Brain microvascular endothelial cell (primary cell): Measurements from ENCODE around the gene EVC.

Experiments used
- DNase-seq: peaks from one replicate; pipeline ENCODE4 v3.0.0-alpha.2; 2020
- H3K27ac ChIP-seq: fragments of 250-450 bp; sonication (Bioruptor Pico); 2 replicates; pipeline ENCODE4 v1.5.1; 2020; ENCODE audit warnings: mild to moderate bottlenecking, moderate library complexity
- H3K27me3 ChIP-seq: fragments of 250-450 bp; sonication (Bioruptor Pico); replicated peaks from 2 replicates; pipeline ENCODE4 v1.5.1; 2020; ENCODE audit warnings: mild to moderate bottlenecking
- H3K36me3 ChIP-seq: fragments of 250-450 bp; sonication (Bioruptor Pico); replicated peaks from 2 replicates; pipeline ENCODE4 v1.5.1; 2020; ENCODE audit warnings: mild to moderate bottlenecking
- H3K4me3 ChIP-seq: 2 replicates; pipeline ENCODE4 v1.5.1; 2011; ENCODE audit warnings: low read depth, mild to moderate bottlenecking, control low read depth, low read length, moderate library complexity
- in situ Hi-C: cut with HindIII; loops from 2 replicates; pipeline ENCODE4 v1.10.0; 2017; ENCODE audit warnings: low sequenced_read_pairs, low pct_ligation_motif_present
- TF ChIP-seq, protein P1 (sequence below): IDR thresholded peaks from 2 replicates; pipeline ENCODE4 v1.5.1; 2011; ENCODE audit warnings: low read depth, mild to moderate bottlenecking, moderate library complexity, low read length, control low read depth, inconsistent platforms; ENCODE audit errors: missing control alignments

EVC gene

DNA sequence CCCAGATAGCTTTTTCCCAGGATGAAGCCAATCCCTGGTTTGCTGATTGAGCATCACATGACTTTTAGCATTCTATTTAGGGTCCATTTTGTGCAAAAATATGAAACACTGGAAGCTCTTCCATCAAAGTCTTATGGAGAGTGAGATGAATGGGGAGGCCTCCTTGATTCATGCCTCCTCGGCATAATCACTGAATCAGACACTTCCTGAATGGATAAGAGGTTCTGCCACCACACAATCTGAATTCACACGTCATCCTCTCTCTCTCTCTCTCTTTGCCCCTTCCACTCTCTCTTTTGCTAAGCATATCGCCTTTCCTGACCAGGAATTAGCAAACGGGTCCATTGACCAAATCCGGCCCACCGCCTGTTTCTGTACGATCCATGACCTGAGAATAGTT is 113.2 kb downstream of the EVC start:
- H3K36me3 ChIP-seq = peaks cover 52% of the 10 kb centered on the region
- in situ Hi-C loops = no loop called here
- no peak overlapping the region for H3K4me3 ChIP-seq
- DNase-seq = peak; percentile 24
- H3K27me3 ChIP-seq = no peaks in the 10 kb centered on the region
- TF ChIP-seq, protein P1, sequence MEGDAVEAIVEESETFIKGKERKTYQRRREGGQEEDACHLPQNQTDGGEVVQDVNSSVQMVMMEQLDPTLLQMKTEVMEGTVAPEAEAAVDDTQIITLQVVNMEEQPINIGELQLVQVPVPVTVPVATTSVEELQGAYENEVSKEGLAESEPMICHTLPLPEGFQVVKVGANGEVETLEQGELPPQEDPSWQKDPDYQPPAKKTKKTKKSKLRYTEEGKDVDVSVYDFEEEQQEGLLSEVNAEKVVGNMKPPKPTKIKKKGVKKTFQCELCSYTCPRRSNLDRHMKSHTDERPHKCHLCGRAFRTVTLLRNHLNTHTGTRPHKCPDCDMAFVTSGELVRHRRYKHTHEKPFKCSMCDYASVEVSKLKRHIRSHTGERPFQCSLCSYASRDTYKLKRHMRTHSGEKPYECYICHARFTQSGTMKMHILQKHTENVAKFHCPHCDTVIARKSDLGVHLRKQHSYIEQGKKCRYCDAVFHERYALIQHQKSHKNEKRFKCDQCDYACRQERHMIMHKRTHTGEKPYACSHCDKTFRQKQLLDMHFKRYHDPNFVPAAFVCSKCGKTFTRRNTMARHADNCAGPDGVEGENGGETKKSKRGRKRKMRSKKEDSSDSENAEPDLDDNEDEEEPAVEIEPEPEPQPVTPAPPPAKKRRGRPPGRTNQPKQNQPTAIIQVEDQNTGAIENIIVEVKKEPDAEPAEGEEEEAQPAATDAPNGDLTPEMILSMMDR = no peak
- H3K27ac ChIP-seq = no peak overlapping the region

DNA sequence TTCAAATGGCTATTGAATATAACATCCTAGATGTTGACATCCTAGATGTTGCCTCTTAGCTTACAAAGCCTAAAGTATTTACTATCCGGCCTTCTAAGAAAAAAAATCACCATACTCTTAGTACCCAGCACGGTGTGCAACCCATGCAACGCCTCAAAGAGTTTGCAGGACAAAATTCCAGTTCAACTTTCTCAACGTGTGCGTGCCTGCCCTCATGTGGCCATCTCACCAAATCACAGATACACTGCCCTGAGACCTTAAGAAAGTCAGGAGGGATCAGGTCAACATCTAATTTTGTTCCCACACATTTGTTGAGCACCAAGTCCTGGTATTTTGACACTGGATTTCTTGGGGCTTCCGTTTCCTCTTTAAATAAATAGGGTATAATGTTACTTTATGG is 113.6 kb downstream of the EVC start:
- peak; percentile 41 for DNase-seq
- Histone ChIP-seq H3K4me3 (no peak overlapping the region), H3K36me3 (peaks cover 51% of the 10 kb centered on the region), H3K27ac (no peak overlapping the region), H3K27me3 (no peaks in the 10 kb centered on the region)
- in situ Hi-C loops = no loop called here
- TF ChIP-seq, protein P1 = peak; percentile 77

GRCh38 chr4:5825321-5826041 is 114.5 kb downstream of the EVC start:
- no peak for DNase-seq
- TF ChIP-seq, protein P1 = no peak
- Histone ChIP-seq H3K27ac (no peak overlapping the region), H3K27me3 (no peaks in the 10 kb centered on the region), H3K36me3 (peaks cover 42% of the 10 kb centered on the region), H3K4me3 (no peak overlapping the region)
- in situ Hi-C loops = no loop called here

DNA sequence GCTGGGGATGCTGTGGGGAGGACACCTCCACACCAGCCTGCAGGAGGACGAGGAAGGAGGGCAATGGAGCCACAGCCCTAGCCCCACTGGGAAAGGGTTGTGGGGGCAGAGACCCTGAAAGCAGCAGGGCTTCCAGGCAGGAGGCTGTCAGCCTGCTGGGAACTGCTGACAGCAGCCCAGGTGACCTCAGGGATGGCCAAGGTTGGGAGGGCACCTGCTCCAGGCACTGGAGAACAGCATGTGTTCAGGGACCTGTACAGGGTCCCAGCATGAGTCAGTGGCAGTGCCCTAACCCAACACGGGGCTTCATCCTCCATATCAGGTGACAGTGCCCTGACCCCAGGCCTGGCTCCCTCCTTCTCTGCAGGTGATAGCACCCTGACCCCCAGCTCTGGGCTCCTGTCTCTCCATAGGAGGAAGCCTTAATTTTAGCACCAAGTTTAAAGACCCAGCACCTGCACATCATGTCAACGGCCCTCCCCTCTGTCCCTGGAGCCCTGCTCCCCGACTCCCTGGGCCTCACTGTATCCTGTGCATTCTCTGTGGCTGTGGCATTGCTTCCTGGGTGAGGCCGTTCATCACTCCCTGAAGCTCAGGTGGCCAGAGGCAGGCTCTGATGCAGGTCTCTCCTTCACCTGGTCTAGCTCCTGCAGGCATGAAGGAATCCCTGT is 115.6 kb downstream of the EVC start:
- no peak for DNase-seq
- peaks cover 32% of the 10 kb centered on the region for H3K36me3 ChIP-seq
- TF ChIP-seq, protein P1 = no peak
- H3K4me3 ChIP-seq = no peak overlapping the region
- H3K27ac ChIP-seq = no peak overlapping the region
- H3K27me3 ChIP-seq = no peaks in the 10 kb centered on the region
- in situ Hi-C loops = no loop called here

DNA sequence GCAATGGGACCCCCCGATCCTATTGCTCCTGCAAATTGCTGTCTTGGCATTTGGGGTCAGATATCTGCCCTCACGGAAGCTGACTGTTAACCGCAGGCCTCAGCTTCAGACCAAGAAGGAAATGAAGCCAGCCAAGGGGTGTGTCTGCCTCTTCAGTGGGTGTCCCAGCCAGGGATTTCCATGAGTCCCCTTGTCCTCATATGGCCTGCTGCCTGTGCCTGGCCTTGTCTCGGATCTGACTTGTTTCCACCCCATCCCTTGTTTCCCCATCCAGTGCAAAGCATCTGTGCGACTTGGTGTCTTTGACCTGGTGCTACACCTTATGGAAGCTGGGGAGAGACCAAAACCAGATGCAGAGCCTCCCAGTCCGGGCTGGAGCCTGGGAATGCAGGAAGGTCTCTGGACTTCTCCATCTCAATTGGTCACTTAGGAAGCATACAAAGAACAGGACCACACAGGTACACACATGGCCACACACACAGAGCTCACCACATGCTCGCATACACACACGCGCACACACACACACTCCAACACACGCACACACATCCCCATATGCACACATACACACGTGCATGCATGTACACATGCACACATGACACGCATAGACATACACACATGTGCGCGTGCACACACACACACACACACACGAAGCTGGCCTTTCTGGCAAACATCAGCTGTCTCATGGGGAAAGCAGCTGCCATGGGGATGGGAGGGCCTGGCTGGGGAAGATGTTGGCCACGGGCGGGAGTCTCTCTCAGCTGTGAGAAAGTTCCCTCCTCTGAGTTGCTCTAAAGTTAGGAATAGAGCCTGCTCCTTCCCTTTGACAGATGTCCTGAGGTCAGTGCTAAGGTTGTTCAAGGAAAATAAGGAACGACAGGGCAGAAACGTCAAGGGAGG is 116.4 kb downstream of the EVC start:
- in situ Hi-C loops = no loop called here

More for the DNA sequence above, 116.4 kb downstream of the EVC start:
- no peak overlapping the region for H3K4me3 ChIP-seq
- H3K27me3 ChIP-seq = no peaks in the 10 kb centered on the region
- TF ChIP-seq, protein P1 = no peak
- no peak overlapping the region for H3K27ac ChIP-seq
- DNase-seq = peak; percentile 28
- peaks cover 26% of the 10 kb centered on the region for H3K36me3 ChIP-seq
